GM18517 (cell line): ENCODE results near the gene NFIX.

ENCODE experiments used
- ATAC-seq: cut with Tn5 transposase; IDR thresholded peaks from one replicate; pipeline ENCODE4 v1.9.1; 2021; ENCODE audit warnings: mild to moderate bottlenecking, moderate library complexity; ENCODE audit not compliant: unreplicated experiment

The NFIX gene

DNA sequence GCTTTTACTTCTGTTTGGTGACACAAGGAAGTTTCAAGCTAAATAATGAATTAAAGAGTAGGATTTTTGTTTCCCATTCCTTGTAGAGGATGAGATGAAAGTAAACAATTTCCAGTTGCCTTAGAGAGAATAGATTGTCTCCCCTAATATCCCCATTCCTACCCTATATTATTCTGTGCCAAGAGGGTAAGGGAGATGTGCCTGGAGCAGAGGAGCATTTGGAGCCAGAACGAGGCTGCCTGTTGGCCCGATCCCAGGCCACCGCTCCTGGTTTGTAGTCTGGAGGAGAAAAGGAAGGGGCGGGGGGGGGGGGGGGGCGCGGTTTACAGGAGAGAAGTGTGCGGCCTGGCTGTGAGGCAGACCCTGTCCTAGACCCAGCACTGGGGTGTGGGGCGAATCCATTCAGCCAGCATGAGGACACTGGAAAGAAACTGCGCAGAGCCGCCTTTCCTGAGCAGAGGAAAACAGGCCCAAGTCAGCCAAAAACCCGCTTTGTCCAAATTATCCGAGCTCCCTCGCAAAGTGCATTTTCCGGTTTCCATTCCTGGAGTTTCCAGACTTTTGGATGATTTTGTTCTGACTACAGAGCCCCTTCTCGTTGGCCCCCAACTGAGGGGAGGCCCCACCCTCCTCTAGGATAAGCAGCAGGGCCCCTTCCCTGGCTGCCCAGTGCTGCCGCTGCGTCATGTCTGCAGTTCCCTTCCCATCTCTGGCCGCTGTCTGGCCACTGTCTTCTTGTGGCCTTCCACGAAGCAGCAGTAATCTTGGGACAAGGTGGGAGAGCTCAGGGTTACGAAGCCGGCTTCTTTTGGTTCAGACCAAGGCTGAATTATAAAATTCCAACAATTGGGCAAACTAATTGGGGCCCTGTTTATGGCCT is 23.0 kb downstream of the NFIX start:
- ATAC-seq = no peak

- ATAC-seq = no peak
Observed at GRCh38 chr19:13019332-13019731, 24.1 kb downstream of the NFIX start.

- no peak for ATAC-seq
Observed at GRCh38 chr19:13020002-13020414, 24.7 kb downstream of the NFIX start.

DNA sequence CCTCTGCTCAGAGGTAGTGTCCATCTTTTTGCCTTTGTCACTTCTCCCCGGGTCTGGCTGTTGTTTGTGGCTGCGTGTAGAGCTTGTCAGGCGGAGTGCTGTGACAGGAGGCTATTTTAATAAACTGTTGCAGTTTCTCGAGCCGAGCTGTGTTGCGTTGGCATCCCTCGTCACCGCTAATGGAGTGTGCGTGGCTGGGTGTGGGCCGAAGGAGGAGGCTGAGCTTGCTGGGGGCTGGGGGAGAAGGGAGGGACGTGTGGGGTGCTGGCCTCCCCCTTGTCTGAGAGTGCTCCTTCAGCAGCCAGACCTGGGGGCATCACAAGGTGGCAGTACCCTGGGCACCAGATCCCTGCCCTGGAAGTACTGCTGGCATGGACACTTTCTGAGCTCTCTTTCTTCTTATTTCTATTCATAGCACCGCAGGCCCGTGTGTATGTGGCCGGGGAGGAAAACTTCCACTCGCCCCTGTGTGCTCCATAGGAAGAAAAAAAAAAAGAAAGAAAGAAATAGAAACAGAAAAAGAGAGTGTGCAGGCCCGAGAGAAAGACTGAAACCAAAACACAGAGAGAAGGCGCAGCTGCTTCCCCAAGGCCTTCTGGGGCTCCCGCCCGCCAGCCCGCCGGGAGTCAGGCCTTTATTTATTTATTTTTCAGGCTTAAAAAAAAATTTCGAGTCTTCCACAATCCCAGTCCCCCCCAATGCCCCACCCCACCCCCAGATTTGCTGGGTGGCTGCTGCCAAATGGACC is 27.0 kb downstream of the NFIX start:
- ATAC-seq = no peak

- ATAC-seq = no peak
Observed at GRCh38 chr19:13022859-13023636, 27.8 kb downstream of the NFIX start.

- ATAC-seq = no peak
Observed at GRCh38 chr19:13023656-13024055, 28.4 kb downstream of the NFIX start.

- no peak for ATAC-seq
Observed at GRCh38 chr19:13024126-13024950, 29.1 kb downstream of the NFIX start.

DNA sequence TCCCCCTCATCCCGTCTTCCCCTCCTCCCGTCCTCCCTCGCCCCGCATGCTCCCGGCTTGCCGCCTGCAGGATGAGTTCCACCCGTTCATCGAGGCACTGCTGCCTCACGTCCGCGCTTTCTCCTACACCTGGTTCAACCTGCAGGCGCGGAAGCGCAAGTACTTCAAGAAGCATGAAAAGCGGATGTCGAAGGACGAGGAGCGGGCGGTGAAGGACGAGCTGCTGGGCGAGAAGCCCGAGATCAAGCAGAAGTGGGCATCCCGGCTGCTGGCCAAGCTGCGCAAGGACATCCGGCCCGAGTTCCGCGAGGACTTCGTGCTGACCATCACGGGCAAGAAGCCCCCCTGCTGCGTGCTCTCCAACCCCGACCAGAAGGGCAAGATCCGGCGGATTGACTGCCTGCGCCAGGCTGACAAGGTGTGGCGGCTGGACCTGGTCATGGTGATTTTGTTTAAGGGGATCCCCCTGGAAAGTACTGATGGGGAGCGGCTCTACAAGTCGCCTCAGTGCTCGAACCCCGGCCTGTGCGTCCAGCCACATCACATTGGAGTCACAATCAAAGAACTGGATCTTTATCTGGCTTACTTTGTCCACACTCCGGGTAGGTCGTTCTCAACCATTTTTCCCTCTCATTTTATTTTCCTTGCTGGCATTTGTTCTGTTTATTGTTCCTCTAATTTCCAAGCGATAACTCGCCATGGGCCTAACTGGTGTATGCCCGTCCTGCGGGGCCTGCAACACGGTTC is 29.8 kb downstream of the NFIX start:
- no peak for ATAC-seq

GRCh38 chr19:13025819-13026456 is 30.7 kb downstream of the NFIX start:
- no peak for ATAC-seq

DNA sequence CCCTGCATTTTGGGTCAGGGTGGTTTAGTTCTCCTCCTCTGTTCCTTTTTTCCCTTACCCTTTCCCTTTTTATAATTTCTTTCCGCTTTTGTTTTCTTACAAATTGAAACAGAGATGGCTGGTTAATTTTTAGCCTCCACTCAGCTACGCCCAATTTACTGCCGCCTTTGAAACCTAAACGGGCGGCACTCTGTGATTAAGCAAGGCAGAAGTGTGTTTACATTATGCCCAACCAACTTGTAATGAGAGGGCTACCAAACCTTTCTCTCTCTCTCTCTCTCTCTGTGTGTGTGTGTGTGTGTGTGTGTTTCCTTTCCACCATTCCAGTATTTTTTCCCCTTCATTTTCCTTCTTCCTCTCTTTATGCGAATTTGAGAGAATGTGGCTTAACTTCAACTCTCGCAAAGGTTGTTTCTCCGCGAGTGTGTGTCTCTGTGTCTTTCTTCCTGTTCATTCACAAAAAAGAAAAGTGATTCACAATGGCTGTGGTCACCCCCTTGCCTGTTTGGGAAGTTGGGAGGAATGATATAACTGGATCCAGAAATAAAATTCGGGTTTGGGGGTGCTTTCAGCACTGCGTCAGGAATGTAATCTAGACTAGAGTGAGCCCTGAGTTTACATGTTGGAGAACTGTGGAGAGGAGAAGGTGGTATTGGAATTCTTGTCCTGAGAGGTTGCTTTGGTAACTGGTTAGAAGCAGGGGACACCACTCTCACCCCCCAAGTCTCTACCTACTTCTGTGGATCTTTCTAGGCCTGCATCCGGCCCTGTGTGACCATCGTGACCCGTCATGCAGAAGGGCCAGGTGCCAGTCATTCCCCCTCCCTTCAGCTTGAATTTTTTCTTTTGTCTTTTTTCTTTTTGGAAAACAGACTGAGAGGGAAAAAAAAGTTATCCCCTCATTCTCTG is 31.4 kb downstream of the NFIX start:
- ATAC-seq = no peak

DNA sequence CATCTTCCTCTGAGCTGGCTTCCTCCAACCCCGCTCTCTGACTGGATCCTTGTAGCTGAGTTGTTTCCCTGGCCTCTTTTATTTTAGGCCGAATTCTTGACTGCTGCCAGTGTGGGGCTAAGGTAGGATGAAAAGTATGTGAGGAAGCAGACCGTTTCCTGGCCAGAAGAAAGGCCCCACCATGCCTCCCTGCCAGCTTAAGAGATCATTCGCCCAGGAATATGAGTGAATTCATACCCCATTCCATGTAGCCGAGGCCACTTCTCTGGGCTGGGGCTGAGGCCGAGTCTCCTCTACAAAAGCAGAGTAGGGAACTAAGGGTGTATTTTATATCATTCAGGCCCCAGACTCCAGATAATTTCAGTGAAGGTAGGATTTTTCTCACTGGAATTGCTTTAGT is 32.3 kb downstream of the NFIX start:
- ATAC-seq = no peak

DNA sequence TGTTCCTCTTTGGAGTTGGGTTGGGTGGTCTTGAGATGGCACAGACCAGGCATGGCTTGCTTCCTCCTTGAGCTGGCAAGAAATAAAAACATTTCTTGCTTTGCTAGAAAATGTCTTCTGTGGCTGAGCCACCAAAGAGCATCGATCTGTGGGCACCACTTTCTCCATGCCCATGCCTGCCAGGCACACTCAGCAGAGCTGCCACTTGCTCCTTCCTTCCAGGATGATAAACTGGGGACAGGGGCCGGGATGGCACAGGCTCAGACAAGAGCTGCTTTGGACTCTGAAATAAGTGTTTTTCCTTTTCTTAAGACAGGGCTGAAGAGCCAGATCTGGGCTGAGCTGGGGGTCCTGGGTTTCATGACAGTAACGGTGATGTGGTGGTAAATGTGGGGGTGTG is 32.8 kb downstream of the NFIX start:
- no peak for ATAC-seq

GRCh38 chr19:13029301-13029880 is 34.1 kb downstream of the NFIX start:
- ATAC-seq = no peak

DNA sequence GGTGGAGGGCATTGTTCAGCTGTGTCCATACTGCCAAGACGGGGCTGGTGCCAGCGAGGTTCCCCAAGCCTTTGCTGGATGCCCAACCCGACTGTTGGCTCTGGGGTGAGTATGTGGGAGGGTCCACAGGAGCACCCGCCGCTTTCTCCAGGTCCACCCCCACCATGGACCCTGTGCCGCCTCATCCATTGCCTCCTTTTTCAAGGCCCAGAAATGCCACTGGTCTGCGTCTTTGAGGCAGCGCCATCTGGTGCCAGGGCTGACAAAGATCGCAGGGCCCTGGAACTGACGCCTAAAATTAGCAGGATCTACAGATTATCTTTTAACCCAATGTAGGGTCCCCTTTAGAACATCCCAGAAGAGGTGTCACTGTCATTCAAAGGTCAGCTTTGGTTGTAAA is 34.6 kb downstream of the NFIX start:
- no peak for ATAC-seq

DNA sequence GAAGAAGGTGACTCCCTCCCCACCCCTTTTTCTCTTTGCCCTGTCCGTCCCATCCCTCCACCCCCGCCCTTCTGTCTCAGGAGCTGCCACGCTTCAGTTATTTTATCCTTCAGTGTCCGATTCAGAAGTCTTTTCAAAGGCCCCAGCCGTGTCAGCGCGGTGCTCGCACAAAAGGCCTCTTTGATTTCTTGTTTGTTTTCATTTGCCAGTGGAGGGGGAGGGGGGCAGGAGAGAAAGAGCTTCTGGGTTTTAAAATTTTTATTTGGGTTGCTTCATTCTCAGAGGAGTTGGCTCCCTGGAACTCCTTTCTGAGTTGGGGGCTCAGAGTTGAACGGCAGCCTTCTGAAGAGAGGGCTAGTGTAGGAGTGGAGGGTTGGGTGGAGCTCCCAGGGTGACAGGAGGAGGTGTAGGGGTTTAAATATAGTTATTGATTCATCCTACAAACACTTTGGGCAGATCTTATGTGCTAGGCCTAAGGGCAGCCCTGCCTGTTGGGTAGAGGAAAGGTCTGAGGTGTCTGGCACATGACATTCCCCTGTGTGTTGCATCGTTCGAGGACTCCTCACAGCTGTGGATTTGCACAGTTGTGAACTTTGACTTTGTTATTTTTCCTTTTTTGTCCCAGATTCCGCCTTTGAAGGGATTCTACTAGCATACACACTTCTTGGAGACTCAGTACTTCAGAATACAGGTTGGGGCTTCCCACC is 36.8 kb downstream of the NFIX start:
- no peak for ATAC-seq

DNA sequence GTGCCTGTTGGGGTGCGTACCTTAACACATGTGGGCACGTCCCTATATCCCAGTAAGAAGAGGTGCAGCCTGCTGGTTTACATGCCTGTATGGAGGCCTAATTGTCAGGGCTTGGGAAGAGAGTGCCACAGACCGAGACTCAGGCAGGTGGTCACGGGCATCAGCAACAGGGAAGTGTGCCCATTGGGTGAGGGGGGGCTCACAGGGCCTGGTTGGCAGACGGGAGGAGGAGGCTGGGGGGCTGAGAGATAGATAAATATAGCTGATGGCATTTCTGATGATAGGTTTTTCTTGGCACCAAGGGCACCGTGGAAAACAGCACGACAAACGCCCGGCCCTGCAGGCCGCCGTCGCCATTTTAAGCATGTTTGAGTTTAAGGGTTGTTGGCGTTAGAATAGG is 37.6 kb downstream of the NFIX start:
- ATAC-seq = no peak

DNA sequence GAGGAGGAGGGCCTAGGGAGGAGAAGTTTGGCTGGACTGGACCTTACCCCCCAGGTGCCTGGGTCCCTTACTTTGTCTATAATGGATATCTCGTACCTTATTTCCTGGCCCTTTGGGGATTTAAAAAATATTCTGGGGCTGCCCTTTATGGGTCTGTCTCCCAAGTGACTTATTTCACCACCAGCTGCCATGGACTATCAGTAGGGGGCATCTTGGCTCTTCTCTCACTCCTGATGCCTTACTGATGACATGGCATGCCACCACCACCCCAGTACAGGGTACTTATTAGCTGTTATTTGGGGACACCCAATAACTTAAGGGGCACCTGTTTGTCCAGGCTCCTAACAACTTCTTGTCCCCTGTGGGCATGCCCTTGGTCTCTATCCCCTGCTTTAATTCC is 38.0 kb downstream of the NFIX start:
- ATAC-seq = no peak
